HG03571 (cell line): Measurements from ENCODE around the gene PRPF19.

Experiments
- ATAC-seq: cut with Tn5 transposase; IDR thresholded peaks from one replicate; pipeline ENCODE4 v1.9.1; 2021; ENCODE audit not compliant: unreplicated experiment

PRPF19 gene

GRCh38 chr11:60875366-60876167 is 30.8 kb downstream of the PRPF19 start:
- no peak for ATAC-seq

GRCh38 chr11:60874421-60875365 is 31.7 kb downstream of the PRPF19 start:
- no peak for ATAC-seq

- ATAC-seq, result no peak
Measured at GRCh38 chr11:60873533-60873932, 32.9 kb downstream of the PRPF19 start.

GRCh38 chr11:60872961-60873524 is 33.3 kb downstream of the PRPF19 start:
- ATAC-seq, result no peak

- ATAC-seq, result no peak
Measured at GRCh38 chr11:60872124-60872960, 34.0 kb downstream of the PRPF19 start.

- ATAC-seq, result no peak
Measured at GRCh38 chr11:60871378-60872061, 34.9 kb downstream of the PRPF19 start.

GRCh38 chr11:60870733-60871377 is 35.5 kb downstream of the PRPF19 start:
- no peak for ATAC-seq

- no peak for ATAC-seq
Measured at GRCh38 chr11:60870276-60870675, 36.1 kb downstream of the PRPF19 start.

- ATAC-seq, result no peak
Measured at GRCh38 chr11:60869451-60869825, 36.9 kb downstream of the PRPF19 start.

- no peak for ATAC-seq
Measured at GRCh38 chr11:60868682-60869450, 37.5 kb downstream of the PRPF19 start.

GRCh38 chr11:60867871-60868681 is 38.3 kb downstream of the PRPF19 start:
- ATAC-seq, result no peak

GRCh38 chr11:60866911-60867870 is 39.2 kb downstream of the PRPF19 start, which contains the start of gene ZP1:
ZP1 (plus strand) TSS chr11:60867542; CDS start chr11:60867562, 20 bp downstream.
- no peak for ATAC-seq

GRCh38 chr11:60864856-60865513 is 41.4 kb downstream of the PRPF19 start:
- no peak for ATAC-seq

- ATAC-seq, result no peak
Measured at GRCh38 chr11:60863550-60864521, 42.5 kb downstream of the PRPF19 start.

- no peak for ATAC-seq
Measured at GRCh38 chr11:60862171-60862570, 44.2 kb downstream of the PRPF19 start.
